ENCODE measurements around the gene CD81. TPM values are rescaled to one million over a fixed set of nuclear protein-coding genes. Genes with fewer than 3 reads are reported as not detected.

Gene CD81
- total RNA-seq, 1 donor from 2014 or later = 441 TPM

DNA sequence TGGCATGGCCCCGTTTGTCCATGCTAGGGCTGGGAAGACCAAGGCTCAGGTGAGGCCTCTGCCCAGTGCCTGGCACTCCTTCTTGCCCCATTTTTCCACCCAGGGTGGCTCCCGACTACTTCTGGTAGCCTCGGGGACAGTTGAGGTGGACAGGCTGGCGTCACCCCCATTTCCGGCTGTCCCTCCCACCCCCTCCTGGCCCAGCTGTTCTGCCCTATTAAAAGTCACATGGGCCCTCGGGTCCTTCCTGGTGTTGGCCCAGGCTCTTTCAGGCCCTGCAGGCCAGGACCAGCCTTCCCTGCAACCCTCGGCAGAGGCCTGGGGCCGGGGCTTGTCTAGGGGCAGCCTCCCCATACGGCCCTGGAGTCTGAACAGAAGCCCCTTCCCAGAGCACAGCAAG is 9.5 kb downstream of the CD81 start:
- H3K4me3 Mint-ChIP-seq (ENCODE audit: unreplicated experiment) = no peak overlapping the region
- H3K27me3 Mint-ChIP-seq (ENCODE audit: low read depth) = no peaks in the 10 kb centered on the region
- peak overlapping the region; percentile 76 for H3K27ac Mint-ChIP-seq (ENCODE audit: unreplicated experiment)
- TF ChIP-seq, protein P1, sequence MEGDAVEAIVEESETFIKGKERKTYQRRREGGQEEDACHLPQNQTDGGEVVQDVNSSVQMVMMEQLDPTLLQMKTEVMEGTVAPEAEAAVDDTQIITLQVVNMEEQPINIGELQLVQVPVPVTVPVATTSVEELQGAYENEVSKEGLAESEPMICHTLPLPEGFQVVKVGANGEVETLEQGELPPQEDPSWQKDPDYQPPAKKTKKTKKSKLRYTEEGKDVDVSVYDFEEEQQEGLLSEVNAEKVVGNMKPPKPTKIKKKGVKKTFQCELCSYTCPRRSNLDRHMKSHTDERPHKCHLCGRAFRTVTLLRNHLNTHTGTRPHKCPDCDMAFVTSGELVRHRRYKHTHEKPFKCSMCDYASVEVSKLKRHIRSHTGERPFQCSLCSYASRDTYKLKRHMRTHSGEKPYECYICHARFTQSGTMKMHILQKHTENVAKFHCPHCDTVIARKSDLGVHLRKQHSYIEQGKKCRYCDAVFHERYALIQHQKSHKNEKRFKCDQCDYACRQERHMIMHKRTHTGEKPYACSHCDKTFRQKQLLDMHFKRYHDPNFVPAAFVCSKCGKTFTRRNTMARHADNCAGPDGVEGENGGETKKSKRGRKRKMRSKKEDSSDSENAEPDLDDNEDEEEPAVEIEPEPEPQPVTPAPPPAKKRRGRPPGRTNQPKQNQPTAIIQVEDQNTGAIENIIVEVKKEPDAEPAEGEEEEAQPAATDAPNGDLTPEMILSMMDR (IDR thresholded peaks at IDR 0.05) = no peak
- peaks cover 58% of the 10 kb centered on the region for H3K4me1 Mint-ChIP-seq (ENCODE audit: low read depth)
- DNase-seq (ENCODE audit: low spot score) = no peak
- no peaks in the 10 kb centered on the region for H3K36me3 Mint-ChIP-seq (ENCODE audit: low read depth)
- no peaks in the 10 kb centered on the region for H3K9me3 Mint-ChIP-seq (ENCODE audit: low read depth)

DNA sequence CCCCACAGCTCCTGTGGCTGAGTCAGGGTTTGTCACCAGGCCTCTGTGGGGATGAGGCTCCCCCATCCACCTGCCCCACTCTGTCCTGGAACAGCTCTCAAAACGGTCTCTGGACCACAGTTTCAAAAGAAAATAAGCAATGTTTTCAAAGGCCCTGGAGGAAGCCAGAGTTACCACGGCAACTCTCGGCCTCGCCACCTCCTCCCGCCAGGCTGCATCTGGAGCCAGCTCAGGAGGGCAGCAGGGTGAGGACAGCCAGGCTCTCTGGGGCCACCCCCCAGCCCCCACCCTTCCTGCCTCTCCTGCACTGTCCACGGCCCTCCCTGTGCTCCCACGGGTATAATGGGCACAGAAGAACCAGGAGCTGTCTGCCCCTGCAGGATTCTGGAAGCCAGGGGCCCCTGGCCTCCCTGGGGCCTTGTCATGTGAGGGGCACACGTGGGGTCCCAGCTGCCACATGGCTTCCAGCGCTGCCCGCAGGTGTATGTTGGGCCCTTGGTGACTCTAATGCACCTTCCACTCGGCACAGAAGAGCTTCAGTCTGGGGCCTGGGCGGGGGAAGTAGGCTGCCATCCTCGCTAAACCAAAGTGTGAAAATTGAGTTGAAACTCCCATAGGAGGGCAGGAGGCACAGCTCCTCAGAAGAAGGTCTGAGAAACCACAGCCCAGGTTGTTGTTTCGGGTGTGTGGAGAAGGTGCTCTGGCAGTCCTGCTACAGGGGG is 10.3 kb downstream of the CD81 start:
- H3K9me3 Mint-ChIP-seq (ENCODE audit: low read depth) = no peaks in the 10 kb centered on the region
- H3K4me1 Mint-ChIP-seq (ENCODE audit: low read depth) = peaks cover 51% of the 10 kb centered on the region
- no peaks in the 10 kb centered on the region for H3K36me3 Mint-ChIP-seq (ENCODE audit: low read depth)
- TF ChIP-seq, protein P1 (IDR thresholded peaks at IDR 0.05) = no peak
- H3K4me3 Mint-ChIP-seq (ENCODE audit: unreplicated experiment) = no peak overlapping the region
- peak overlapping the region; percentile 76 for H3K27ac Mint-ChIP-seq (ENCODE audit: unreplicated experiment)
- H3K27me3 Mint-ChIP-seq (ENCODE audit: low read depth) = no peaks in the 10 kb centered on the region
- no peak for DNase-seq (ENCODE audit: low spot score)

DNA sequence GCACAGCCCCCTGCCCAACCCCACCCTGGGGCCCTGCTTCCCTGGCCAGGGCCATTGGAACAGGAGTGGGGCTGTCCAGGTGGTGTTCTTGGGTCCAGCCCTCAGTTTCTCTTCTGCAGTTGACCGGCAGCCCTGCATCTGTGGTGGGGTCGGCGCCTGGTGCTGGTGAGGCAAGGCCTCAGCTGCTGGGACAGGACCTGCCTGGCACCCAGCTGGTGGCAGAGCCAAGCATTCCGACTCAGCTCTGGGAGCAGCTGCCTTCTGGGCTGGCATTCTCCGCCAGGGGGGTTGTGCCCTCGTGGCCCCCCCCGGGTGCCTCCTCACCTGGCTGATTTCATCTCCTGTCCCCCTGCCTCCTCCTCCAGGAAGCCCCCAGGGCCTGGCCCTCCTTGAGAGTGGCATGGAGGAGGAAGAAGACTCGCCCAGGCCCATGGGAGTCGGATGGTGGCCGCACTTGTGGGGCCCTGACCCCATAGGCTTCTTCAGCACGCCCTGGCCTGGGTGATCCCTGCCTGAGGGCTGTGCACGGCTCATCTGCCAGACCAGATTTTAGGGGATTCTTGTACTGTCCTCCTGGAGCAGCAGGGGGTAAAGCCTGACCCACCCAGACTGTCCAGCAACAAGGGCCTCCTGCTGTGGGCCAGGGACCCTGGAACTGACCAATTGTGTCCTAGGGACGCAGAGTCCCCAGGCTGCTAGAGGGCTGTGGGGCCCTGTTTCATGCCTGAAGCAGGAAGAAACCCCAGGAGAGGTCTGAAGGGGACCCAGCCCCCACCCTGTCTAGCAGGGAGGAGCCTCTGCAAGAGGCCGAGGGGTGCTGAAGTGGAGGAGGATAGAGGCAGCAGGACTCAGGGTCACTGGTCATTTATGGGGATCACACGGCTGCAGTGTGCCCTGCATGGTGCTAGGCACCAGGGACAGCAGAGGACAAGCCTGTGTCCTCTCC is 11.6 kb downstream of the CD81 start:
- no peaks in the 10 kb centered on the region for H3K27me3 Mint-ChIP-seq (ENCODE audit: low read depth)
- H3K4me3 Mint-ChIP-seq (ENCODE audit: unreplicated experiment) = no peak overlapping the region
- no peaks in the 10 kb centered on the region for H3K9me3 Mint-ChIP-seq (ENCODE audit: low read depth)
- H3K27ac Mint-ChIP-seq (ENCODE audit: unreplicated experiment) = peak overlapping the region; percentile 82
- no peaks in the 10 kb centered on the region for H3K36me3 Mint-ChIP-seq (ENCODE audit: low read depth)
- TF ChIP-seq, protein P1 (IDR thresholded peaks at IDR 0.05) = no peak
- H3K4me1 Mint-ChIP-seq (ENCODE audit: low read depth) = peaks cover 38% of the 10 kb centered on the region
- no peak for DNase-seq (ENCODE audit: low spot score)

DNA sequence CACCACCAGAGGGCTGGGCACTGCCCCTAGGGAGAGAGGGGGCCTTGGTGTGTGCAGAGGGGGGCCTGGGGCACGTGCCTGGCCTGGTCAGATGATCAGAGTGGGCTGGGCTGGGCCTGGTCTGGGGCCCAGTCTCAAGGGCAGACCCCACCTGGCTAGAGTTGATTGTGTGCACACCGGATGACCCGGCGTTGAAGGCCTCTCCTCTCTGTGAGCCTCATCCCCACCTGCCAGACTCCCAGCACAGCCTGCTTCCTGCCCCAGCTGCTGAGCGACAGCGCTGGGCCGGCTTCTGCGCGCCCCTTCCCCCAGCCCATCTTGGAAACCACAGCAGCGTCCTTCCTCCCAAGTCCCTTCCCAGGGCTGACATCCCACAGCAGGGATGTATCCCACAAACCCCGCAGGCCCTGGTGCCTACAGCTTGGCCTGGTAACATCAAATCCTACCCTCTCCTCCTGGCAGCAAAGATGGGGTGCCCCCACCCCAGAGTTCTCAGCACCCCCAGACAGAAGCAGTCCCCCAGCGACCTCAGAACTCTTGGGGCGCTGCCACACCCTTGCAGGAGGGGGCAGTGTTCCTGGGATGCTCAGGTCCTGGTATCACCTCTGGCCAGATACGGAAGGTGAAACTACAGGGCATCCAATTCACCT is 12.4 kb downstream of the CD81 start:
- no peaks in the 10 kb centered on the region for H3K36me3 Mint-ChIP-seq (ENCODE audit: low read depth)
- peaks cover 34% of the 10 kb centered on the region for H3K4me1 Mint-ChIP-seq (ENCODE audit: low read depth)
- H3K27me3 Mint-ChIP-seq (ENCODE audit: low read depth) = no peaks in the 10 kb centered on the region
- DNase-seq (ENCODE audit: low spot score) = no peak
- no peaks in the 10 kb centered on the region for H3K9me3 Mint-ChIP-seq (ENCODE audit: low read depth)
- no peak overlapping the region for H3K4me3 Mint-ChIP-seq (ENCODE audit: unreplicated experiment)
- peak overlapping the region; percentile 82 for H3K27ac Mint-ChIP-seq (ENCODE audit: unreplicated experiment)
- TF ChIP-seq, protein P1 (IDR thresholded peaks at IDR 0.05) = peak; percentile 53

Measured in chondrocyte (in vitro differentiated cells).